ENCODE results near the gene MTSS2. TPM values are rescaled to one million over a fixed set of nuclear protein-coding genes. Genes with fewer than 3 reads are reported as not detected.
A peak's percentile ranks its signal among the peaks of the same experiment; 100 is the strongest.

MTSS2 gene
- total and polyA plus RNA-seq, 2 of the 4 experiments (the other 2 are of a cell fraction), result 9.1 to 86.2 TPM

DNA sequence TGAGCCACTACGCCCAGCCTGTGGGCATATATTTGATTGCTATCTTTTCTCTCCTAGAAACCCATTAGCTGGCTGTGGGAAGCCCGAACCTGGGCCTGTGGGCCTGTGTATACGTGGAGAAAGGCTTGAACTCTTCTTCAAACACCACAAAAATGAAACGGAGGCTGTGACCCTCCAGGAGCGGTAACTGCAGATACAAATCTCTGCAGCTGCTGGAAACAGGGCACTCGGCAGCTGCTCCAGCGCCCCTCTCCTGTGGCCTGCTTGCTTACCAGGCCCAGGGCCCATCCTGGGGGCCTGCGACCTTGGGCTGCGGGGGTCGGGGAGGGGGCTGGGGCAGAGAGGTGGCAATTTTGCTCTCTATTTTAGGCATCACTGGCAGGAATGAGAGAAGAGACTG, 28.0 kb upstream of the MTSS2 start:
- Histone ChIP-seq H3K27me3 (ENCODE audit: control insufficient read depth, insufficient read depth, low read length) (no peaks in the 10 kb centered on the region), H3K14ac (replicated peaks; ENCODE audit: low read depth, low read length) (peak overlapping the region; percentile 89), H2AK5ac (ENCODE audit: low read depth, low read length) (peak overlapping the region; percentile 94), H2BK20ac (ENCODE audit: low read depth, low read length) (0 out of 2 replicates have a peak overlapping the region, but pooled peaks have one; percentile 74), H4K5ac (ENCODE audit: low read depth, low read length) (peak overlapping the region; percentile 92), H2BK5ac (ENCODE audit: low read depth, low read length, poor library complexity, severe bottlenecking) (peak overlapping the region; percentile 94), H3K23ac (ENCODE audit: low read depth, low read length) (no peak overlapping the region), H4K20me1 (ENCODE audit: insufficient read depth, low read length) (no peaks in the 10 kb centered on the region), H3K4me1 (ENCODE audit: control insufficient read depth, insufficient read depth, low read length) (peaks cover 38% of the 10 kb centered on the region), H4K91ac (ENCODE audit: insufficient read depth, low read depth, low read length) (peak overlapping the region; percentile 98; the same call in 1 of the 2 replicates), H3K18ac (ENCODE audit: low read depth, low read length) (peak overlapping the region; percentile 85; the same call in 1 of the 2 replicates), H3K9me3 (ENCODE audit: control insufficient read depth, insufficient read depth, low read length) (no peaks in the 10 kb centered on the region), H2BK120ac (ENCODE audit: low read depth, low read length) (peak overlapping the region; percentile 95), H3K9ac (ENCODE audit: low read depth, low read length) (no peak overlapping the region), H3K9me1 (ENCODE audit: insufficient read depth, low read length) (peaks cover 35% of the 10 kb centered on the region), H3K4me3 (ENCODE audit: insufficient read depth, low read depth, low read length) (no peak overlapping the region), H2AK9ac (replicated peaks; ENCODE audit: low read depth, low read length, poor library complexity) (no peak overlapping the region), H4K8ac (ENCODE audit: low read depth in 2 of 2, low read length in 2 of 2) (peak overlapping the region; percentile 86 to 90; a peak in 3 of 4 replicates), H2AFZ (replicated peaks; ENCODE audit: low read length, poor library complexity) (no peak overlapping the region), H3K79me1 (ENCODE audit: low read depth in 1 of 2, low read length in 2 of 2) (peaks cover 9 to 46% of the 10 kb centered on the region in 2 experiments), H3K56ac (ENCODE audit: extremely low read depth, insufficient read depth, low read length) (no peak overlapping the region), H3K27ac (ENCODE audit: insufficient read depth, low read length) (peak overlapping the region; percentile 89; the same call in 1 of the 2 replicates), H3K4ac (ENCODE audit: low read depth, low read length) (peak overlapping the region; percentile 96), H3K36me3 (ENCODE audit: control insufficient read depth, insufficient read depth, low read length) (no peaks in the 10 kb centered on the region), H2BK15ac (ENCODE audit: low read depth, low read length) (peak overlapping the region; percentile 81; the same call in 2 of the 3 replicates), H3K4me2 (ENCODE audit: low read depth, low read length) (no peak overlapping the region)
- CTCF ChIA-PET, result interaction anchor here (2.4 kb wide), 1 partner anchor 57 kb away, joined by 7 read pairs; no protein-coding TSS in a partner anchor
- no CpG with 5 or more reads among the region's 10 CpGs for WGBS, 2 experiments (ENCODE audit: extremely low coverage in 2 of 2, insufficient read length in 1 of 2)
- intact Hi-C loops (cut with micrococcal nuclease) (no loop called here), dilution Hi-C loops (cut with HindIII; ENCODE audit: low sequenced_read_pairs, unreplicated experiment) (no loop called here), in situ Hi-C loops (cut with MboI; ENCODE audit: low sequenced_read_pairs) (no loop called here)
- no TSS peak for BruUV-seq (replicated peaks)
- TF ChIP-seq FOS (IDR thresholded peaks at IDR 0.05; ENCODE audit: low read depth, low read length) (no peak), CEBPB (IDR thresholded peaks at IDR 0.05; ENCODE audit: low read depth, low read length) (no peak), RCOR1 (IDR thresholded peaks at IDR 0.05; ENCODE audit: insufficient replicate concordance, low read length) (no peak), SMC3 (IDR thresholded peaks at IDR 0.05; ENCODE audit: low read depth, low read length) (no peak), MXI1 (IDR thresholded peaks at IDR 0.05; ENCODE audit: borderline replicate concordance, low read depth, low read length) (no peak), NFE2L2 (IDR thresholded peaks at IDR 0.05; ENCODE audit: low read depth, low read length) (no peak), POLR2A (IDR thresholded peaks at IDR 0.05; ENCODE audit: low read depth, low read length) (no peak), MAZ (IDR thresholded peaks at IDR 0.05; ENCODE audit: borderline replicate concordance, low read depth, low read length) (no peak), RAD21 (IDR thresholded peaks at IDR 0.05; ENCODE audit: low read length) (no peak), RFX5 (IDR thresholded peaks at IDR 0.05; ENCODE audit: low read depth, low read length) (no peak), CHD1 (IDR thresholded peaks at IDR 0.05; ENCODE audit: low read depth, low read length) (no peak)
- TF ChIP-seq, protein P1, sequence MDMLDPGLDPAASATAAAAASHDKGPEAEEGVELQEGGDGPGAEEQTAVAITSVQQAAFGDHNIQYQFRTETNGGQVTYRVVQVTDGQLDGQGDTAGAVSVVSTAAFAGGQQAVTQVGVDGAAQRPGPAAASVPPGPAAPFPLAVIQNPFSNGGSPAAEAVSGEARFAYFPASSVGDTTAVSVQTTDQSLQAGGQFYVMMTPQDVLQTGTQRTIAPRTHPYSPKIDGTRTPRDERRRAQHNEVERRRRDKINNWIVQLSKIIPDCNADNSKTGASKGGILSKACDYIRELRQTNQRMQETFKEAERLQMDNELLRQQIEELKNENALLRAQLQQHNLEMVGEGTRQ (IDR thresholded peaks at IDR 0.05; ENCODE audit: low read depth, low read length), result no peak
- ATAC-seq (ENCODE audit: low read depth) (no peak), DNase-seq (no peak)
- POLR2A ChIA-PET (ENCODE audit: unreplicated experiment), result no interaction called here

All from IMR-90 (cell line).